Heart left ventricle (tissue), 13 donors: ENCODE measurements around the gene FAM228B.

Experiments
- POLR2A ChIP-seq, 2 donors: fragments of 450-650 bp; IDR thresholded peaks; one replicate each; pipeline ENCODE4 v1.6.1; 2017; ENCODE audit warnings: antibody characterized with exemption in 2 of 2, mild to moderate bottlenecking in 2 of 2, moderate library complexity in 2 of 2
- TF ChIP-seq, protein P1 (sequence below), 12 donors: fragments of 200-600 bp; sonication (generic) in 4 of 12; IDR thresholded peaks; one replicate each; pipeline versions ENCODE4 v1.5.0 to v1.8.0; 2018 to 2022; ENCODE audit warnings: antibody characterized with exemption in 12 of 12, mild to moderate bottlenecking in 5 of 12
- donor health status: ischemic (EF 13 %, LVEDD 7.1; RV severe dilation, severe dysfunction).
- donor health status: DM: no; HTN: yes; CAD: no.
- donor health status: DM: no; HTN: no; CAD: no.
- donor health status: ischemic (EF 25% LVEDD 6.9; RV normal size, moderate dysfunction).
- donor health status: ischemic (EF 25% LVEDD 5.7; RV mildly dilated, moderate dysfunction).
- donor health status: ischemic (EF 35%, LVEDD 5.7; RV mildly dilated, moderate dysfunction).
- donor health status: nonischemic (EF 11% LVEDD 7.7; RV severe dilation, severe dysfunction).
- donor health status: DM: yes; HTN: yes; CAD: no.
- donor health status: PGD.
- donor health status: ischemic (EF 29% LVEDD 5.4; RV normal size, mild dysfunction).
- donor health status: nonischemic (EF 23%, LVEDD 6.1; RV moderate dilation, normal function).

DNA sequence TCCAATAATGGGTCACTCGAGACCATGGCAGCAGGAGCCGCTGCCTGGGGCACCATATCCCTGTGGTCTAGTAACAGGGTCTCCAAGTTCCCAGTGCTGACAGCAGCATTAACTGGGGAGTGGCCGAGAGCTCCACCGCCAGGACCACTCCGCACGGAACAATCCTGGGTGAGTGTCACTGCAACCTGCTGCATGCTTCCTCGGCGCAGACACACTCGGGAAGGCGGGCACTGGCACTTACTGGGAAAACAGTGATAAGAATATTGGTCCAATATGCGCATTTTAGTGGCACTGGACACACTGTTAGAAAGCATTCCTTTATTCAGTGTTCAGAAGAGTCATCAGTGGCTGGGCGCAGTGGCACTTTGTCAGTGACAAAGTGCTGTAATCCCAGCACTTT is 81.2 kb downstream of the FAM228B start:
- TF ChIP-seq, protein P1, sequence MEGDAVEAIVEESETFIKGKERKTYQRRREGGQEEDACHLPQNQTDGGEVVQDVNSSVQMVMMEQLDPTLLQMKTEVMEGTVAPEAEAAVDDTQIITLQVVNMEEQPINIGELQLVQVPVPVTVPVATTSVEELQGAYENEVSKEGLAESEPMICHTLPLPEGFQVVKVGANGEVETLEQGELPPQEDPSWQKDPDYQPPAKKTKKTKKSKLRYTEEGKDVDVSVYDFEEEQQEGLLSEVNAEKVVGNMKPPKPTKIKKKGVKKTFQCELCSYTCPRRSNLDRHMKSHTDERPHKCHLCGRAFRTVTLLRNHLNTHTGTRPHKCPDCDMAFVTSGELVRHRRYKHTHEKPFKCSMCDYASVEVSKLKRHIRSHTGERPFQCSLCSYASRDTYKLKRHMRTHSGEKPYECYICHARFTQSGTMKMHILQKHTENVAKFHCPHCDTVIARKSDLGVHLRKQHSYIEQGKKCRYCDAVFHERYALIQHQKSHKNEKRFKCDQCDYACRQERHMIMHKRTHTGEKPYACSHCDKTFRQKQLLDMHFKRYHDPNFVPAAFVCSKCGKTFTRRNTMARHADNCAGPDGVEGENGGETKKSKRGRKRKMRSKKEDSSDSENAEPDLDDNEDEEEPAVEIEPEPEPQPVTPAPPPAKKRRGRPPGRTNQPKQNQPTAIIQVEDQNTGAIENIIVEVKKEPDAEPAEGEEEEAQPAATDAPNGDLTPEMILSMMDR (IDR thresholded peaks at IDR 0.05): no peak
- no peak for TF ChIP-seq POLR2A (IDR thresholded peaks at IDR 0.05)
